Kasumi-1 (cell line): ENCODE measurements around the gene FRMD5.

ENCODE experiments used
- DNase-seq, 2 experiments: peaks; one replicate each; lab custom pipeline; 2025; lab: John Stamatoyannopoulos, UW

The FRMD5 gene

DNA sequence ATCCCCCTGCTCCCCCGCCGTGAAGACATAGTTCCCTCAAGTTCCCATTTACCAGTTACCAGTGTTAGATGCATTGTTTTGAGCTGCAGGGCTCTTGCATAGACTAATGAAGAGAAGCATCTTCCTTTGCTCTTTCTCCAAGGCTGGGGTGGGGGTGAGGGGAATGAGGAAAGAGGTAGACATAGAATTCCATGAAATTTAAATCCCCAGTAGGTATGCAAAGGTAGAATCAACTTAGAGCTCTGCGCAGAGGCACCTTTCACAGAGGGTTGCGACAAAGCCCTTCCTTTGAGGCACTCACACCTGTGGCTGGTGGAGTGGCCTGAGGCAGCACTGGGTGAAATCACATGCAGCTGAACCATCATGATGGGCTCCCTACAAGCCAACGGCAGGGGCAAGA is 266.9 kb downstream of the FRMD5 start:
- DNase-seq, result no peak

DNA sequence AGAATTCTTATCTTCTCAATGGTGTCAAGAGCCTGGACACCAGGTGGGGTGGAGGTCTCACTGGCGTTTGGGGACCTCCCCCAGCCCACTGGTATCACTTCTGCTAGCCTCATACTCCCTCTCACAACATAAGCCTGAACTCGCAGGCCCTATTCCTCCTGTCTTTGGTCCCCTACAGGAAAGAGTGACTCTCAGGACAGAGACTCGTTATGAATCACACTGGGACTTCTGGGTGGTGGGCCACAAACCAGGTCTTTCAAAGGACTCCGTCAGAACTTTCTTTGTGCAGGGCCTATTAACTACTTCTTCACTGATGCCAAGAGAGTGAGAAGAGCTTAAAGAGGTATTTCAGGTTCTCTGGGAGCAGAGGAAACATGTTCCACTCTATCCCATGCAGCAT is 267.9 kb downstream of the FRMD5 start:
- no peak for DNase-seq

DNA sequence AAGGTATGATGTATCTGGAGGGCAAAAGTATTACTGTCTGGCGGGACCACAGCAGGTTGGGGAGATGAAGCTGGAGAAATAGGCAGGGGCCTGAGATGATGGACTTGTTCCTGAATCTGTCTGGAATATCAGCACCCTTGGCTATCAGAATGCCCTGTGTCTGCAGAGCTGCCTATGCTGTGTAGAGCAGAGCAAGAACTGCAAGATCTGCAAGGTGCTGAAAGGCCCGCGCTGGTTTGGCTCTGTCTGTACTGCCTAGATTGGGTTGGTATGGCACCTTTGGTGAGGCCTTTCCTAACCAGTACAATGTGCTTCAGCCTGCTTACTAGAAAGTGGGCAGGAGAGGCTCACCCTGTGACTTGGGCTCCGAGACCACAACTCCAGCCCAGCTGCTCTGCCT is 271.5 kb downstream of the FRMD5 start:
- DNase-seq, result no peak

GRCh38 chr15:43922021-43922420 is 273.1 kb downstream of the FRMD5 start:
- no peak for DNase-seq

GRCh38 chr15:43920815-43921214 is 274.3 kb downstream of the FRMD5 start:
- DNase-seq, result no peak

DNA sequence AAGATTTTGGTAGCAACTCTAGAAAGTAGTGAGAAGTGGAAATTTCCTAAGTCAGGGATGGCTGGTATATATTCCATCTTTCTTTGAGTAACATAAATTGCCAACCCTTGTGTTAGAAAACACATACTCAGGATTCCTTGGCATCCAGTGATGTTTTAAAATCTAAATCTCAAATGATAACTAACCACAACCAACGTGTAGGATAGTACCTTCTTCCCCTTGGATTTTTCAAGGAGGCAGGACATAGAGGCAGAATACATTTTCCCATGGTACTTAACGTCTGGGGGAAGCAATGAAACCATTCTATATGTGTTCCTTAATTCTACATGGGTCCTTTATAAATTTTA is 274.8 kb downstream of the FRMD5 start:
- no peak for DNase-seq

- DNase-seq, result no peak
Measured at GRCh38 chr15:43919540-43920253, 275.4 kb downstream of the FRMD5 start.

DNA sequence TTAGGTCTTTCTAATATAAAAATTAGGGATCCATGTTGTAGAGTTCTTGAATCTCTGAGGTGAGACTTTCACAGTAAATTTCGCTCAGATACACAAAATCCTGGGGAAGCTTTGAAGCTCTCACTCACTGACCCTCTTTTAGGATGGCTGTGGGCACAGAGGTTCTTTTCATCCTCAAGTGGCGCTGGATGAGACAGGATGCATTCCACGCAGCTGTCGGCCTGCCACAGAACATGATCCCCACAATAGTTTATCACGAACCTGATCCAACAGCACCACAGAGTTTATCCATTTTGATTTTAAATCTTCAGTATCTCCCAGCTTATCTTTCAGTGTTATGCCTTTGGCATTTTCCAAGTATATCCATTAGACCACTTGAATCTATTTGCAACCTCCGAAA is 276.4 kb downstream of the FRMD5 start:
- DNase-seq, result no peak

DNA sequence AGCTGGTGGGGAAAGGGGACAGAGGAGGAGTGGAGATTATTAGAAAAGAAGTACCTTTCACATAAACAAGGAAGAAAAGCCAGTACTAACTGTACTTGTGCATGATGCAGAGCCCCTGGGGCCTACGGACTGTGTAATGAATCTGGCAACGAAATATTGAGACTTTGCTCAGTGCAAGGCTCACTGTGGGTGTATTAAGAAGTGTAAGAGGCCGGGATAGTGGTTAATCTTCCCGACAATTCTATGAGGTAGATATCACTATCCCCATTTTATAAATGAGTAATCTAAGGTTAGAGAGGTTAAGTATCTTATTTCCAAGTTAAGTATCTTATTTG is 278.8 kb downstream of the FRMD5 start:
- no peak for DNase-seq

DNA sequence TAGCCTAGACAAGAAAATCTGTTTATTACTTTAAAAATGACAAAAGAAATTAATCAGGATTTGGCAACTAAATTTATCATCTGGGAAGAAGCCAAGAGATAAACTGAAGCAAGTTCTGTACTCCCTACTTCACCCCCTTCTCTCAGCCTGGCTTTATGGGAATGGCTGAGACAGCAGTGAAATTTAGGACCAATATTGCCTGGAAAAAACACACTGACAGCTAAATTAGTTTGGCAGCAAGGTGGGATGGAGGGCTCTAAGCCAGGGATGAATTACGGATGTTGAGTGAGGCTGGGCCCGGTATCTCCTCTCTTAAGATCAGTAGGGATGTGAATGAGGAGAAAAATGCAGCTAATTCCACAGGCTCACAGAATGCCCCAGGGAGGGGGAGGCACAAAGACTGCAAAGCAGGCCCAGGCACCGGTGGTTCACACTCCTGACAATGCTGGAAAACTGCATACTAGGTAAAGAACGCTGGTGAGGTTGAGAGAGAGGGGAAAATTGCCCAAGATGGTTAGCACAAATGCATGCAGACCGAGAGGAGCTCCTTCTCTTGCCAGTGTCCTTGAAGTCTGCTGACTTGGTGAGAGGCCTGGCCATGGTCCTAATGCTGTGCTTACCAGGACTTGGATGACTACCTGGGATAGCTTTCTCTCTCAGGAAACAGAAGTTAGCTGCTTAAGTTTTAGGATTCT is 279.3 kb downstream of the FRMD5 start:
- no peak for DNase-seq

GRCh38 chr15:43913941-43914340 is 281.1 kb downstream of the FRMD5 start:
- no peak for DNase-seq

DNA sequence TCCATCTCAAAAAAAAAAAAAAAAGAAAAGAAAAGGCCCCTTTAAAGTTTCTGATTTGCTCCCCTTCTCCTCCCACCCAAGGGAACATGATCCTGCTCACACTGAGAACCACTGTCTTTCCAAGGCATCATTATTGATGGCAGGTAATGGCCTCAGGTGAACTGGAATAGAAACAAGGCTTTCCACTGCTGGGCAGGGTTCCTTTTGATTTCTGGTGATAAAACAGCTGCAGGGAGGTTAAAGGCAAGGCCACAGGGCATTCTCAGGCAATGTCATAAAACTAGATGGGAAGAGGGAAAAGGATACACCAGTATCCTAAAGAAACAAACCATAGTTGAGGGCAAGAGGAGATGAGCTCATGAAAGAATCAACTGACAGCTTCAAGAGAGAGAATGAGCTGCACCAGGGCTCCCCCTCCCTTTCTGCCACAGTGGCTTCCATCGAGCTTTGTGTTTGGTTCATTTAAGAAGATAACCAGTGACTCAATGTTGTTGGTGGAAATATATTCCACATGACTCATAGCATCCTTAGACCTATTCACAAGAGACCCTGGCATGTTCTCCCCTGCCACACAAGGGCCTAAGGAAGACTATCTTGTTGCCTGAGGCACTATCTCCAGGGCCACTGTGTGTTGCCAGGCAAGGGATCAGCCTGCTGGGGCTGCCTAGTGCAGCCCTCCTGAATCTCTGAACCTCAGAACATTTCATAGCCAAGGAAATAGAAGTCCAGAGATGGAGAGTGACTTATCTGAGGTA is 281.9 kb downstream of the FRMD5 start:
- DNase-seq, result no peak

GRCh38 chr15:43912208-43912607 is 282.9 kb downstream of the FRMD5 start:
- DNase-seq, result no peak

GRCh38 chr15:43911235-43911781 is 283.8 kb downstream of the FRMD5 start:
- DNase-seq, result no peak

DNA sequence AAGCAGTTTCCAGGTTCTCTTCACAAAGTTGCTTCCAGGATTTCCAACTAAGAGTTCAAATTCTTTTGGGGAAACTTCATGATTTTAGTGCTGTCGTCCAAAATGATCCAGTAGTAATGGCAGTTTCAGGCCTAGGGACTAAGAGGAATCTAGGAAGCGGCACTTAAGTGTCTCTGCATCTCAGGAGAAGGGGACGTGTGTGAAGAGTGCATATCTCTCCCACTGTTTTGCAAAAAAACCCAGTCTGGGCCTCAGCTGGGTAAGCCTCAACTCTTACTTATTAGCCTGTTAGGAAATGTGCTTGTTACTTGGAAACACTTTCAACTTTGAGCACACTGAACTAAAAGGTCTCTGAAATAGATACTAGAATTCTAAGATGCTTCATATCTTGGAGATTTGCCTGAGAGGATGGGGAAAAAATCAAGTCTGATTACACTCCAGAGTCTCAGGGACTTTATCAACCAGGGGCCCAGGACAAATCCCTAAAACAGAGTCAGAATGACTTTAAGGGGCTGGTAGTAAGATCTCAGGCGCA is 286.5 kb downstream of the FRMD5 start:
- DNase-seq, result no peak

- no peak for DNase-seq
Measured at GRCh38 chr15:43905755-43906154, 289.3 kb downstream of the FRMD5 start.

DNA sequence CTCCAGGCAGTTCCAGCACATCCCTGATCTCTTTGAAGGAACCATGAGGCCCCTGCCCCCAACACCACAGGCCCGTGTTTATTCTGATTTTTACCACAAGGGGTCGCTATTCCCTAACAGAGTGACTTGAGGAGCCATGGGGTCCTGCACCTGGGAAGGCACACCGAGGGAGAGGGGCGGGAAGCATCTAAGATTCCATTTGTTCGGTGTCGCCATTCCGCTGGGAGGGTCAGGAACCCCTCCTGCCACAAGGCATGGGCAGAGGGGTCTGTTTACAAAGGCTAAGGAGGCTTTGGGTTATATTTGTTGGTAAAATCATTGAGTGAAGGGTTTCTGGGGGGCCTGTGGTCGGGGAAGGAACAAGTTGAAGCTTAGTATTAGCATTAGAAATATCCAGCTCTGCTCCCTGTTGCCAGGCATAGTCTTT is 291.2 kb downstream of the FRMD5 start:
- peak; percentile 36 to 50 for DNase-seq

DNA sequence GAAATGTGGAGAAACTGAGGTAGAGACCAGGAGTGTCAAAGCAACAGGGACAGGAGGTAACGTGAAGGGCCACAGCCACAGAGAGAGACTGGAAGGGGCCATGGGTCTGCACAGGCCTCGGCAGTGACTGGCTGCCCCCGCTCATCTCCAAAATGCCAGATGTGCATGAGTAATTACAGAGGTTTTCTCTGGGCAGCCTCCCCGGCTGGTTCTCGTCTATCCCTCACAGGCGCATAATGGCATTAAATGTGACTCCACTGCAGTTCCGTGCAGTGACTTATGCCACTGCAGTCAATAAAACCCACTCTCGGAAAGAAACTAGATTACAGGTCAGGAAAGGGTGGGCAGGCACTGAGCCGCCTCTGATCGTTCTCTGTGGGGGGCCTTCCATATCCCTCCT is 293.6 kb downstream of the FRMD5 start:
- no peak for DNase-seq

GRCh38 chr15:43900996-43901395 is 294.1 kb downstream of the FRMD5 start:
- DNase-seq, result no peak

DNA sequence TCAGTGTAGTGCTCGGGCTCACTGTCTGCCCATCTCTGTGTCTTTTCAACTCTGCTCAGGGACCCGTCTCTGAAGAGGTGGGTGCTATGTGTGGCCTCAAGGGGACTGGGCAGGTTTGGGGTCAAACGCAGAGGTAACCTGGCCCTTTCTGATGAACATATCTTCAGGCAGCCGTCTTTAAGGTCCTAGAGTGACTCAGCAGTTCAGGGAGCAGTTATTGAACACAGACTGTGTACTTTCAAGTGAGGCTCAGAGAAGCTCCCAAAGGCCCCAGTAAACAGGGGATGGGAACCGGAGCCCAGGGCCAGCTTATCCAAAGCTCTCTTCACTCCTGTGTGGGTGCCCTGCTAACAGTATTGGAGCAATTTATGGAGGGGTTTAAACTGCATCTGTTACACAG is 295.1 kb downstream of the FRMD5 start:
- DNase-seq, result no peak

DNA sequence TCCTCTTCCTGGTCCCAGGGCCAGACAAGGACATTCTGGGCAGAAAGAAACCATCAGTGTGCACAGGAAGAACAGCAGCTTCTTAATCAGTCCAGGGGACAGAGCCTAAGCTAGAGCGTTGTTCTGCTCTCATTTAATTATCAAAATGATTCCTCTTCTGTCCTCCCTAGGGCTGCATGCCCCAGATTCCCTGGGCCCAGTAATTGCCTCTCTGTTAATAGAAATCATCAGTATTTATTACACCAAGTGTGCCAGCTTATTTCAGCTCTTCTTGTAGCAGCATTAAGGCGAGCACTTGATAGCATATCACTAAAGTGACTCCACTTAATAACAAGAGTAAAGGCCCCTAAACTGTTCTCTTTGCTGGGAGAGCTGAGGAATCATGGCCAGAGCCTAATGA is 296.2 kb downstream of the FRMD5 start:
- DNase-seq, result no peak

DNA sequence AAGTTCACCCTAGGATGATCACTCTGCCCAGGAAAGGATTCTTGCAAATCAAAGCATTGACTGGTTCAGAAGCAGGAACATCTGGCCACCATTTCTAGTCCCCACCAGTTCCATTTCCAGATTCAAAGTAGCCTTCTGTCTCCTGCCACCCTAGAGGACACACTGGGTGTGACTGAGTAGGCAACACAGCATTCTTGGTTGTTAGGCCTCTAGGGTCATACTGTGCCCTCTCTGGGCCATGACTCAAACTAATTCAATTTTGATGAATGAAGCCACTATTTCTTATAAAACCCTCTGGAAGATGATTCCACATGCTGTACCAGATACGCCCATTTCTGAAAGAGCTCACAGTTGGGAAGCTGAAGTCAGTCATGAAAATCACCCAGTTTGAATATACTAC is 298.5 kb downstream of the FRMD5 start:
- DNase-seq, result no peak

GRCh38 chr15:43895586-43895985 is 299.5 kb downstream of the FRMD5 start:
- no peak for DNase-seq
